ENCODE data around the gene MLH3. TPM values are rescaled to one million over a fixed set of nuclear protein-coding genes. Genes with fewer than 3 reads are reported as not detected.

MLH3 gene
- total and polyA plus RNA-seq, 2 of the 13 experiments (the other 11 are each of a cell fraction or from before 2014, with no cell fraction given): 14.4 to 24.8 TPM

DNA sequence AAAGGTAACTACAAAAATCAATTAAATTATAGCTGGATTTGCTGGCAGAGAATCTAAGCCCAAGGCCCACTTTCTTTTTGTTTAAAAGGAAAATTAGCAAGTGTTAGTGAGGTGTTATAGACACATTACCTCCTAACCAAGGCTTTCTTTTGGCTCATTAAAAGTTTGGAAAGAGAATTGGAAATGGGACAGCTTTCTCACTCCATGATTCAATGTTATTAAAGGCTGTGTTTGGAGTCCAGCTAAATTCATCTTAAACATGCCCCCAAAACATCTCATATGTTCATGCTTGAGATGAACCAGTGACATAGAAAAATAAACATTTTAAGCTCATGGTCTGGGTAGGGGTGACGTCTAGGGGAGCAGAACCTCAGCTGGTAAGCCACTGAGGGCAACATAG, 82.5 kb downstream of the MLH3 start:
- WGBS (ENCODE audit: low lambda C conversion rate): 4% methylated on average over 1 of the region's 1 CpG
- H3K4me1 ChIP-seq (ENCODE audit: insufficient read depth, low read length): peaks cover 19% of the 10 kb centered on the region
- no peaks in the 10 kb centered on the region for H3K36me3 ChIP-seq (replicated peaks in 1 of 2; ENCODE audit: control insufficient read depth in 1 of 2, insufficient read depth in 2 of 2, low read length in 2 of 2)
- no peak for TF ChIP-seq ZNF225 (CRISPR knock-in tag; IDR thresholded peaks at IDR 0.05)
- no peak for TF ChIP-seq CENPT (CRISPR knock-in tag; IDR thresholded peaks at IDR 0.05; ENCODE audit: low read depth)
- TF ChIP-seq, protein P1, sequence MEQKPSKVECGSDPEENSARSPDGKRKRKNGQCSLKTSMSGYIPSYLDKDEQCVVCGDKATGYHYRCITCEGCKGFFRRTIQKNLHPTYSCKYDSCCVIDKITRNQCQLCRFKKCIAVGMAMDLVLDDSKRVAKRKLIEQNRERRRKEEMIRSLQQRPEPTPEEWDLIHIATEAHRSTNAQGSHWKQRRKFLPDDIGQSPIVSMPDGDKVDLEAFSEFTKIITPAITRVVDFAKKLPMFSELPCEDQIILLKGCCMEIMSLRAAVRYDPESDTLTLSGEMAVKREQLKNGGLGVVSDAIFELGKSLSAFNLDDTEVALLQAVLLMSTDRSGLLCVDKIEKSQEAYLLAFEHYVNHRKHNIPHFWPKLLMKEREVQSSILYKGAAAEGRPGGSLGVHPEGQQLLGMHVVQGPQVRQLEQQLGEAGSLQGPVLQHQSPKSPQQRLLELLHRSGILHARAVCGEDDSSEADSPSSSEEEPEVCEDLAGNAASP (CRISPR knock-in tag; IDR thresholded peaks at IDR 0.05; ENCODE audit: borderline replicate concordance): no peak
- TF ChIP-seq ZBTB10 (CRISPR knock-in tag; IDR thresholded peaks at IDR 0.05; ENCODE audit: borderline replicate concordance): no peak
- TF ChIP-seq ZNF772 (CRISPR knock-in tag; IDR thresholded peaks at IDR 0.05): no peak
- TF ChIP-seq, protein P2, sequence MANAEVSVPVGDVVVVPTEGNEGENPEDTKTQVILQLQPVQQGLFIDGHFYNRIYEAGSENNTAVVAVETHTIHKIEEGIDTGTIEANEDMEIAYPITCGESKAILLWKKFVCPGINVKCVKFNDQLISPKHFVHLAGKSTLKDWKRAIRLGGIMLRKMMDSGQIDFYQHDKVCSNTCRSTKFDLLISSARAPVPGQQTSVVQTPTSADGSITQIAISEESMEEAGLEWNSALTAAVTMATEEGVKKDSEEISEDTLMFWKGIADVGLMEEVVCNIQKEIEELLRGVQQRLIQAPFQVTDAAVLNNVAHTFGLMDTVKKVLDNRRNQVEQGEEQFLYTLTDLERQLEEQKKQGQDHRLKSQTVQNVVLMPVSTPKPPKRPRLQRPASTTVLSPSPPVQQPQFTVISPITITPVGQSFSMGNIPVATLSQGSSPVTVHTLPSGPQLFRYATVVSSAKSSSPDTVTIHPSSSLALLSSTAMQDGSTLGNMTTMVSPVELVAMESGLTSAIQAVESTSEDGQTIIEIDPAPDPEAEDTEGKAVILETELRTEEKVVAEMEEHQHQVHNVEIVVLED (CRISPR knock-in tag; IDR thresholded peaks at IDR 0.05; ENCODE audit: borderline replicate concordance): no peak
- no peak for TF ChIP-seq MTF1 (CRISPR knock-in tag; IDR thresholded peaks at IDR 0.05)
- no peak for TF ChIP-seq SKI (IDR thresholded peaks at IDR 0.05; ENCODE audit: partially characterized antibody)
- no peak for TF ChIP-seq FIP1L1 (IDR thresholded peaks at IDR 0.05; ENCODE audit: borderline replicate concordance, insufficient read depth, low read depth, low read length)
- no peaks in the 10 kb centered on the region for H3K79me2 ChIP-seq (ENCODE audit: insufficient read depth, low read length)
- no peak overlapping the region for H2AFZ ChIP-seq (ENCODE audit: low read length)
- POLR2A ChIA-PET: interaction anchor here (1.4 kb wide), 1 partner anchor 11 kb away, joined by 3 read pairs; no protein-coding TSS in a partner anchor
- FAIRE-seq (no peak), DNase-seq (ENCODE audit: low spot score) (no peak), ATAC-seq (no peak)
- no peaks in the 10 kb centered on the region for H3K9me3 ChIP-seq (ENCODE audit: low read length)
- no peak overlapping the region for H3K27ac ChIP-seq (ENCODE audit: extremely low read length, insufficient read depth, low read length)
- intact Hi-C loops (cut with micrococcal nuclease; ENCODE audit: unreplicated experiment): no loop called here
- BruUV-seq (replicated peaks): no TSS peak
- CTCF ChIA-PET (ENCODE audit: low intra/inter-chr PET ratio, low total read pairs): no interaction called here
- H3K27me3 ChIP-seq (ENCODE audit: control insufficient read depth in 1 of 2, insufficient read depth in 2 of 2, low read length in 2 of 2): peaks cover 0 to 21% of the 10 kb centered on the region in 2 experiments; a peak in 3 of 5 replicates
- H3K4me3 ChIP-seq (replicated peaks in 1 of 3; ENCODE audit: insufficient read depth in 1 of 3, low read depth in 2 of 3, low read length in 3 of 3): no peak overlapping the region
- in situ Hi-C loops (cut with HindIII; ENCODE audit: extremely low pct_ligation_motif_present, low pct_unique_long_range_greater_than_20kb): no loop called here
- no peak overlapping the region for H3K4me2 ChIP-seq (ENCODE audit: low read depth, low read length)
- no peak overlapping the region for H3K9ac ChIP-seq (ENCODE audit: insufficient read depth, low read depth, low read length)
- H4K20me1 ChIP-seq (ENCODE audit: insufficient read depth, low read length): no peaks in the 10 kb centered on the region

Data from HepG2 (cell line).